Right atrium auricular region (tissue), 2 donors: ENCODE results near the gene MAMSTR. TPM values are rescaled to one million over a fixed set of nuclear protein-coding genes. Genes with fewer than 3 reads are reported as not detected.
"Not testable (repeated sequence)": the region's sequence is repeated elsewhere in the genome, so short reads cannot be mapped to it uniquely, and the experiment has no call there.

Source experiments
- DNase-seq: peaks from one replicate; pipeline ENCODE4 v3.0.0-alpha.2; 2019; ENCODE audit warnings: low spot score
- H3K27ac ChIP-seq, 2 donors: fragments of 200-600 bp; sonication (generic); 1 replicate in 1 of 2; 2 replicates in 1 of 2; pipeline ENCODE4 v1.5.1; 2016 to 2019
- H3K27me3 ChIP-seq, 2 donors: fragments of 200-600 bp; sonication (generic); one replicate each; pipeline versions ENCODE4 v1.5.1 to v1.6.0; 2017 to 2019
- H3K36me3 ChIP-seq: fragments of 200-600 bp; sonication (generic); one replicate; pipeline ENCODE4 v1.5.1; 2016
- H3K4me1 ChIP-seq, 2 donors: fragments of 200-600 bp; sonication (generic); one replicate each; pipeline versions ENCODE4 v1.5.1 to v1.6.0; 2017 to 2019
- H3K4me3 ChIP-seq, 2 donors: fragments of 200-600 bp; sonication (generic); 1 replicate in 1 of 2; 2 replicates in 1 of 2; pipeline ENCODE4 v1.5.1; 2017 to 2019; ENCODE audit warnings: mild to moderate bottlenecking in 1 of 2, moderate library complexity in 1 of 2
- H3K9me3 ChIP-seq, 2 donors: fragments of 200-600 bp; sonication (generic); one replicate each; pipeline ENCODE4 v1.5.1; 2019
- total RNA-seq, 2 donors: library from RNA; depleted of rRNA; stranded (reverse); fragments of >200 nt; gene quantifications; one replicate each; pipeline ENCODE4 v1.1.0, GENCODE V29; 2016
- TF ChIP-seq, protein P1 (sequence below), 2 donors: fragments of 200-600 bp; sonication (generic); IDR thresholded peaks; one replicate each; pipeline ENCODE4 v1.5.1; 2019; ENCODE audit warnings: antibody characterized with exemption in 2 of 2

Gene MAMSTR
- total RNA-seq, 2 donors from 2014 or later: 0.70 to 2.4 TPM

GRCh38 chr19:48689449-48689848 is 30.1 kb downstream of the MAMSTR start:
- Histone ChIP-seq H3K36me3 (no peaks in the 10 kb centered on the region), H3K4me1 (no peaks in the 10 kb centered on the region), H3K4me3 (no peak overlapping the region), H3K27ac (no peak overlapping the region), H3K27me3 (no peaks in the 10 kb centered on the region), H3K9me3 (no peaks in the 10 kb centered on the region)
- TF ChIP-seq, protein P1, sequence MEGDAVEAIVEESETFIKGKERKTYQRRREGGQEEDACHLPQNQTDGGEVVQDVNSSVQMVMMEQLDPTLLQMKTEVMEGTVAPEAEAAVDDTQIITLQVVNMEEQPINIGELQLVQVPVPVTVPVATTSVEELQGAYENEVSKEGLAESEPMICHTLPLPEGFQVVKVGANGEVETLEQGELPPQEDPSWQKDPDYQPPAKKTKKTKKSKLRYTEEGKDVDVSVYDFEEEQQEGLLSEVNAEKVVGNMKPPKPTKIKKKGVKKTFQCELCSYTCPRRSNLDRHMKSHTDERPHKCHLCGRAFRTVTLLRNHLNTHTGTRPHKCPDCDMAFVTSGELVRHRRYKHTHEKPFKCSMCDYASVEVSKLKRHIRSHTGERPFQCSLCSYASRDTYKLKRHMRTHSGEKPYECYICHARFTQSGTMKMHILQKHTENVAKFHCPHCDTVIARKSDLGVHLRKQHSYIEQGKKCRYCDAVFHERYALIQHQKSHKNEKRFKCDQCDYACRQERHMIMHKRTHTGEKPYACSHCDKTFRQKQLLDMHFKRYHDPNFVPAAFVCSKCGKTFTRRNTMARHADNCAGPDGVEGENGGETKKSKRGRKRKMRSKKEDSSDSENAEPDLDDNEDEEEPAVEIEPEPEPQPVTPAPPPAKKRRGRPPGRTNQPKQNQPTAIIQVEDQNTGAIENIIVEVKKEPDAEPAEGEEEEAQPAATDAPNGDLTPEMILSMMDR (IDR thresholded peaks at IDR 0.05): no peak
- no peak for DNase-seq

GRCh38 chr19:48687776-48688175 is 31.7 kb downstream of the MAMSTR start:
- Histone ChIP-seq H3K27ac (no peak overlapping the region), H3K9me3 (no peaks in the 10 kb centered on the region), H3K27me3 (no peaks in the 10 kb centered on the region), H3K36me3 (no peaks in the 10 kb centered on the region), H3K4me3 (no peak overlapping the region), H3K4me1 (no peaks in the 10 kb centered on the region)
- no peak for DNase-seq
- TF ChIP-seq, protein P1 (IDR thresholded peaks at IDR 0.05): no peak

GRCh38 chr19:48686637-48687036 is 32.9 kb downstream of the MAMSTR start:
- H3K27ac ChIP-seq, H3K4me1 ChIP-seq, H3K4me3 ChIP-seq, H3K27me3 ChIP-seq, H3K9me3 ChIP-seq, DNase-seq, H3K36me3 ChIP-seq: not testable (repeated sequence)

DNA sequence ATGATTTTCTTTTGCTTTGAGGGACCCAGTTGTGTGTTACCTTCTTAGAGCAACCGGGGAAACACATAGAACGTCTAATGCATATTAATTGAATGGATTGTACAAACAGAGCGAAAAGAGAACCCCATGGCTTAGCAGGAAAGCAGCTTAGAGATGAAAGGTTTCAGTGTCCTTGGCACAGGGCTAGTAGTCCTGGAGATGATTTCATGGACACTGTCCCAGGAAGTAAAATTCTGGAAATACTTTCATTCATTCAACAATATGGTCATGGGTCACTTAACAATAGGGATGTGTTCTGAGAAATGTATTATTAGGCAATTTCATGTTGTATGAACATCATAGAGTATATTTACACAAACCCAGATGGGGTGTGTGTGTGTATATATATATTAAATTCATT is 33.4 kb downstream of the MAMSTR start:
- Histone ChIP-seq H3K27ac (no peak overlapping the region), H3K36me3 (no peaks in the 10 kb centered on the region), H3K4me3 (no peak overlapping the region), H3K27me3 (no peaks in the 10 kb centered on the region), H3K9me3 (no peaks in the 10 kb centered on the region), H3K4me1 (no peaks in the 10 kb centered on the region)
- TF ChIP-seq, protein P1 (IDR thresholded peaks at IDR 0.05): no peak
- no peak for DNase-seq

GRCh38 chr19:48685583-48685982 is 33.9 kb downstream of the MAMSTR start:
- H3K4me3 ChIP-seq: no peak overlapping the region
- no peaks in the 10 kb centered on the region for H3K4me1 ChIP-seq
- H3K27me3 ChIP-seq: no peaks in the 10 kb centered on the region
- no peak for DNase-seq
- no peaks in the 10 kb centered on the region for H3K36me3 ChIP-seq
- TF ChIP-seq, protein P1 (IDR thresholded peaks at IDR 0.05): no peak
- H3K9me3 ChIP-seq: no peaks in the 10 kb centered on the region
- no peak overlapping the region for H3K27ac ChIP-seq

GRCh38 chr19:48683349-48683748 is 36.2 kb downstream of the MAMSTR start:
- Histone ChIP-seq H3K9me3 (no peaks in the 10 kb centered on the region), H3K4me3 (no peak overlapping the region), H3K36me3 (no peaks in the 10 kb centered on the region), H3K4me1 (no peaks in the 10 kb centered on the region), H3K27me3 (no peaks in the 10 kb centered on the region), H3K27ac (no peak overlapping the region)
- peak; percentile 64 for DNase-seq
- TF ChIP-seq, protein P1 (IDR thresholded peaks at IDR 0.05): no peak
